ENCODE results near the gene LSM2.
"Not testable (repeated sequence)": the region's sequence is repeated elsewhere in the genome, so short reads cannot be mapped to it uniquely, and the experiment has no call there.

Gene LSM2

DNA sequence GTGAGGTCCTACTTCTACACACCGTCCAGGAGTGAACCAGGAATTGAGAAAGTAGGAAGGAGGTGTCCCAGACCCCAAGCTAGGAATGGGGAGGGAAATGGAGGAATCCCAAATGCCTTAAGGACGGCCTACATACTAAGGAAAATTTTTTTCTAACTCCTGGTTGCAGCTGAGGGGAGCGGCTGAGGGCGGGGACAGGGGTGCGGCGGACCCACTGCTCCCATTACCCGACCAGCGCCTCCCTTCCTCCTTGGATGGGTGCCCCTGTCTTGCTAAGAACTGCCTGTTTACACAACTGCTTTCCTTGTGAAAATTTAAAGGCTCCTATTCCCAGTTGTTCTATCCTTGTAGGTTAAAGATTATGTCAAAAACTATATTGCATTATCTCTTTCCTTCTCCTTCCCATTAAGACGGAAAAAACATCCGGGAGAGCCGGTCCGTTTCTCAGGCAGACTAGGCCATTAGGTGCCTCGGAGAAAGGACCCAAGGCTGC lies 20.1 kb upstream of the LSM2 start:
- no peak for DNase-seq

DNA sequence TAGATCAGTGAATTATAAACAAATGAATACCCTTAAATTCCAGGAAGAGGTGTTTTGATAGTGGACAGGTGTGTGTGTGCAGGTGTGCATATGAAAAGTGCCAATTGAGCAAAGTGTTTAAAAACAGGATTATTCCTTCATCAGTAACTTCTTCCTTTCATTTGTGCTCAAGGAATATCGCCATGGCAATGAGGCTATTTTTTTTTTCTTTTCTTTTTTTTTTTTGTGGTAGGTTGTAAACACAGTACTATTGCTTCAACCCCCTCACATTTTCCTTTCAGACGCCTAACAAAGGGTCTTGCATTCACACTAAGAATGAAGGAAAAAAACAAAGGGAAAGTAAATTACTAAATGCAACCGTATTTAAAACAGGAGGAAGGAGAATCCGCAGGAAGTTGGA lies 18.8 kb upstream of the LSM2 start:
- peak; percentile 69 for DNase-seq

DNA sequence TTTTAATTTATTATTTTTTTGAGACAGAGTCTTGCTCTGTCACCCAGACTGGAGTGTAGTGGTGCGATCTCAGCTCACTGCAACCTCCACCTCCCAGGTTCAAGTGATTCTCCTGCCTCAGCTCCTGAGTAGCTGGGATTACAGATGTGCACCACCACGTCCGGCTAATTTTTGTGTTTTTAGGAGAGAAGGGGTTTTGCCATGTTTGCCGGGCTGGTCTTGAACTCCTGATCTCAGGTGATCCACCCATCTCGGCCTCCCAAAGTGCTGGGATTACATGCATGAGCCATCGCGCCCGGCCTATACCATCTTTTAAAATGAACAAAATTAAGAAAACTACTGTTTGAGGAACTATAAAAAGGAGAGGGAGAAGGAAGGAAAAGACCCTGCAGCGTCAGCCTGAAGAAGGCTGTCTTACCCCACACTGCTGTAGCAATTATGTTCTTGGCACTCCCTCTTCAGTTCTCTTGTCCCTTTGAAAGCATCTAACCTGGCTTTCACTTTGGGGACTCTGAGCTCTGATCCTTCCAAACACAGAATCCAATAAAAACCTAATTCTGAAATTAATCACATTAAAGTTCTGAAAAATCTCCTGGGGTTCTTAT lies 16.9 kb upstream of the LSM2 start:
- not testable (repeated sequence) for DNase-seq

DNA sequence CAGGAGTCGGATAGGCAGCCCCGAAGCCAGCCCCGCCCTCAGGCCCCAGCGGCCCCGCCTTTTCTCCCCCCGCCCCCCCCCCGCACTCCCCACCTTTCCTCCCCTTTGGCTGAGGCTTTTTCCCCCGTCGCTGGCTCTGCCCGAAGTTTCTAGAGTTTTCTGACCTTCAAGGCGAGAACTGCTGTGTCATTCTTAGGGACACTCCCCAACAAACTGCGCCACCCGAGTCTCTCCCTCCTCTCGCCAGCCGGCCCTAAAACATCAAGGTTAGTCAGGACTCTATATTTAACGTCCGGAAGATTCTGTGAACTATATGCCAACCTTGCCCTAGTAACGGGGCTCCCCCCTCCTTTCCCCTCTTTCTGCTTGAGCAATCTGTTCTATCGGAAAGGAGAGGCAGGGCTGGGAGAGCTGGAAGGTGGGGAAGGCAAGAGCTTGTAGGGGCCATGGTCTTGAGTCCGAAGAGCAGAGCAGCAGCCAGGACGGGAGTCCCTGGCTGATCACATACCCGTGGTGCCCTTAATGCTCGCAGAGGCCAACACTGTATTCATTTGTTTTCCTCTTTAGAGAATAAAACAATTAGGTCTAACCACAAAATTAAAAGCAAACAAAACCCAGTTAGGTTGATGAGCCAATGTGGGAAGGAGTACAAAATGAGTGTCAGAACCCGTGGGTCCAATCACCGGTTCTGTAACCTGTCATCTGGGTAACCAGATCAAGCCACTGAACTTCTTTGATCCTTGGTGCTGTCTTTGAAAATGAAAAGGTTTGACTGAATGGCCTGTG lies 15.5 kb upstream of the LSM2 start:
- DNase-seq, result peak; percentile 80

DNA sequence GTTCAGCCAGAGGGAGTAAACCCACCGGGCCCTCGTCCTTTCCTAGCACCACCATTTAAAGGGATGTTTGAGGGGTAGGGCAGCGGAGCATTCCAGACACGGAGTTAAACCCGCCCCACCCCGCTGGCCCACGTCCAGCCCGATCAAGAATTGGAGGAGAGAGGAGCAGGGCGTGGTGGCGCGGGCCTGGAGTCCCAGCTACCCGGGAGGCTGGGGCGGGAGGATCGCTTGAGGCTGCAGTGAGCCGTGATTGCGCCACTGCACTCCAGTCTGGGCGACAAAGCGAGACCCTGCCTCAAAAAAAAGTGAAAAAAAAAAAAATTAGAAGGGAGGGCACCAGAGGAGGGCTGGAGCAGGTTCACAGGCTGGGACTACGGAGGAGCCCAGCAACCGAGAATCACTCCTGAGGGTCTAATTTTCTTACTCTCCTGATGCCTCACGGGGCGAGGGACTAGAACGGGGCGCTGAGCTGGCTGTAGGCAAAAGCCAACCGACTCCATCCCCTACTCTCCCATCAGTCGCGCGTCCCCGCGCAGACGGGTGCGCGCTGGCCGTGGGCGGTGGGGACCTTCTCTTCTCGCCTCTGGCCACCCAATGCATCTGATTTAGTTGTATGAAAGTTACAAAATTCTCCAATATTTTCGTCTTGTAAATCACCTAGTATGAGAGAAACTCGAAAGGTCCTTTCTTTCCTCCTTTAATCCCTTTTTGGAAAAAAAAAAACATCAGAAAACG lies 14.7 kb upstream of the LSM2 start:
- DNase-seq, result peak; percentile 84

DNA sequence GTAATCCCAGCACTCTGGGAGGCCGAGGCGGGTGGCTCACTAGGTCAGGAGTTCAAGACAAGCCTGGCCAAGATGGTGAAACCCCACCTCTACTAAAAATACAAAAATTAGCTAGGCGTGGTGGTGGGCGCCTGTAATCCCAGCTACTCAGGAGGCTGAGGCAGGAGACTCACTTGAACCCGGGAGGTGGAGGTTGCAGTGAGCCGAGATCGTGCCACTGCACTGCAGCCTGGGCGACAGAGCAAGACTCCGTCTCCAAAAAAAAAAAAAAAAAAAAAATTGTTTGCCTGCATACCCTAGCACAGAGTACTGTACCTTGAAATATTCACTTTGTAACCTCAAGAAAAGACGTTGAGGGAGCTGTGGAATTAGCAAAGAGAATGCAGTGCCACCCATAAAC lies 13.6 kb upstream of the LSM2 start:
- not testable (repeated sequence) for DNase-seq

DNA sequence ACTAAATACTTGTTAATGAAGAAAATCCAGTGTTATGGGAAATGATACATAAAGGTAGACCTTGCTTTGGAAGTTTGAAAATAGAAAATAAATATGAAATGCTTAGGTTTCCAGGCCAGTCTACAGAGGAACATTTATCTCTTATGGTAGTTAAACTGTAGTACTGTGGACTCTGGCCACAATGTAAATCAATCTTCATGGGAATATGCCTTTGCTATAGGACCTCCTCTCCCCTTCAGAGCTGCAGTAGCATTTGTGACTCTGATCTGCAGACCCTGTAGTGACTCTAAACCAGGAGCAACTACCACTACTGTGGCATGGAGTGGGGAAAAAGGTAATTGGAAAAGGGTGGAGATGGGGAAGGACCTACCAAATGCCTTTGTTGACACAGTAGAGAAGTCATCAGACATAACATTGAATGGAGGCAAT lies 13.1 kb upstream of the LSM2 start:
- no peak for DNase-seq

DNA sequence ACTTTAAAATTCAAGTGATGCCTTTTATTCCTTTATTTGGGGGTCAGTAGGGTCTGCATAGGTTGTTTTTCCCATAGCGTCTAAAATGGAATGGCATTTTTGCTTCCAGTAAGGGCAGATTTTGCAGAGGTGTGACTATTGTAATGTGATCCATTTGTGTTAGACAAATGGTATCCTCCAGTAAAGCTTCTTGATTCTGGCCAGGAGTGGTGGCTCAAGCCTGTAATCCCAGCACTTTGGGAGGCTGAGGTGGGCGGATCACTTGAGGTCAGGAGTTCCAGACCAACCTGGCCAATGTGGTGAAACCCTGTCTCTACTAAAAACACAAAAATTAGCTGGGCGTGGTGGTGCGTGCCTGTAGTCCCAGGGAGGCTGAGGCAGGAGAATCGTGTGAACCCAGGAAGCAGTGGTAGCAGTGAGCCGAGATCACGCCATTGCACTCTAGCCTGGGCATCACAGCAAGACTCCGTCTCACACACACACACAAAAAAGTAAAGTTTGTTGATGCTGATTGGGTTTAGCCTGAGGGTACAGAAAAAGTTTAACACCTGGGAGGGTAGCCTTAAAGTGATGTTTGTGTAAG lies 11.3 kb upstream of the LSM2 start:
- DNase-seq, result not testable (repeated sequence)

DNA sequence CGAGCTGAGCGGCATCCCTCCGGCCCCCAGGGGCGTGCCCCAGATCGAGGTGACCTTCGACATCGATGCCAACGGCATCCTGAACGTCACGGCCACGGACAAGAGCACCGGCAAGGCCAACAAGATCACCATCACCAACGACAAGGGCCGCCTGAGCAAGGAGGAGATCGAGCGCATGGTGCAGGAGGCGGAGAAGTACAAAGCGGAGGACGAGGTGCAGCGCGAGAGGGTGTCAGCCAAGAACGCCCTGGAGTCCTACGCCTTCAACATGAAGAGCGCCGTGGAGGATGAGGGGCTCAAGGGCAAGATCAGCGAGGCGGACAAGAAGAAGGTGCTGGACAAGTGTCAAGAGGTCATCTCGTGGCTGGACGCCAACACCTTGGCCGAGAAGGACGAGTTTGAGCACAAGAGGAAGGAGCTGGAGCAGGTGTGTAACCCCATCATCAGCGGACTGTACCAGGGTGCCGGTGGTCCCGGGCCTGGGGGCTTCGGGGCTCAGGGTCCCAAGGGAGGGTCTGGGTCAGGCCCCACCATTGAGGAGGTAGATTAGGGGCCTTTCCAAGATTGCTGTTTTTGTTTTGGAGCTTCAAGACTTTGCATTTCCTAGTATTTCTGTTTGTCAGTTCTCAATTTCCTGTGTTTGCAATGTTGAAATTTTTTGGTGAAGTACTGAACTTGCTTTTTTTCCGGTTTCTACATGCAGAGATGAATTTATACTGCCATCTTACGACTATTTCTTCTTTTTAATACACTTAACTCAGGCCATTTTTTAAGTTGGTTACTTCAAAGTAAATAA lies 10.6 kb upstream of the LSM2 start:
- not testable (repeated sequence) for DNase-seq

DNA sequence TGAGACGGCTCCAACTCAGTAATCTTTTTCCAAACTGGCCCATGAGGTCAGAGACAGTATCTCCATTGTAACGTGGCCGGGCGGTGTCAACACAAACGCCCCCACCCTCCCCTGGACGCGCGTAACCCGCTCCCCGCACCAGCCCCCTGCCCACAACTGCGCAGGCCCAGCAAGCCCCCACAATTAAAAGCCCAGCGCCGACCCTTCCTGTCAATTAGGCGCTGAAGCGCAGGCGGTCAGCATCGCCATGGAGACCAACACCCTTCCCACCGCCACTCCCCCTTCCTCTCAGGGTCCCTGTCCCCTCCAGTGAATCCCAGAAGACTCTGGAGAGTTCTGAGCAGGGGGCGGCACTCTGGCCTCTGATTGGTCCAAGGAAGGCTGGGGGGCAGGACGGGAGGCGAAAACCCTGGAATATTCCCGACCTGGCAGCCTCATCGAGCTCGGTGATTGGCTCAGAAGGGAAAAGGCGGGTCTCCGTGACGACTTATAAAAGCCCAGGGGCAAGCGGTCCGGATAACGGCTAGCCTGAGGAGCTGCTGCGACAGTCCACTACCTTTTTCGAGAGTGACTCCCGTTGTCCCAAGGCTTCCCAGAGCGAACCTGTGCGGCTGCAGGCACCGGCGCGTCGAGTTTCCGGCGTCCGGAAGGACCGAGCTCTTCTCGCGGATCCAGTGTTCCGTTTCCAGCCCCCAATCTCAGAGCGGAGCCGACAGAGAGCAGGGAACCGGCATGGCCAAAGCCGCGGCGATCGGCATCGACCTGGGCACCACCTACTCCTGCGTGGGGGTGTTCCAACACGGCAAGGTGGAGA lies 8.5 kb upstream of the LSM2 start, which contains the start of the genes HSPA1A and HSPA1L:
Gene HSPA1A, plus strand, starts transcription at position 519 of the 814 bp plus-strand sequence. Its CDS starts 214 bp downstream, at position 733.
Gene HSPA1L, minus strand, starts transcription at position 259 of the 814 bp plus-strand sequence. CDS start 3,311 bp downstream, outside the sequence.
- peak; percentile 97 for DNase-seq

DNA sequence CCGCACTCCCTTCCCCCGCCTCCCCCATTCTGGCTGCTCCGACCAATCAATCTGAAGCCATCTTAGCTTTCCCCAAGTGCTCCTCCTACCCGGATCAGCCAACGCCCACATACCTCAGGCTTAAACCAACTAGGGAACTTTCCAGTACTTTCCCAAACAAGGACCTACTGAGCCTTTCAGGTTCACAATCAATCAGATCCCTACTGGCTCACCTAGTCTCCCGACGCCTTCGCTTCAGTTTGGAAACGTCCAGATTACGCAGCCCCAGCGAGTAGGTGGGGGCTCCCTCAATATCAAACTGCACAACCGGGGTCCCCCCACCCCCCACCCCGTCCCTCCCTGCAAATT lies 7.9 kb upstream of the LSM2 start:
- DNase-seq, result peak; percentile 97

DNA sequence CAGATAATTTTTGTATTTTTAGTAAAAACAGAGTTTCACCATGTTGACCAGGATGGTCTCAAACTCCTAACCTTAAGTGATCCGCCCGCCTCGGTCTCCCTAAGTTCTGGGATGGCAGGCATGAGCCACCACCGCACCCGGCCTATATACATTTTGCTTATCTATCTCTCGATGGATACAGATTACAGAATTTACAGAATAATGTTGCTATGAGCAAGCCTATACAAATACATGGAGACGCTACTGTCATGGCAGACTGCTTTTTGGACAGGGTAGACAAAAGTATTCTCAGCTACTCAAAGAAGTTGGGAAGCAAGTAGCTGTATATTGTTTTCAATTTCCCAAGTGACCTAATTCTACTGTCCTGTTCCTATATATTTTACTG lies 6.7 kb upstream of the LSM2 start:
- DNase-seq, result no peak

DNA sequence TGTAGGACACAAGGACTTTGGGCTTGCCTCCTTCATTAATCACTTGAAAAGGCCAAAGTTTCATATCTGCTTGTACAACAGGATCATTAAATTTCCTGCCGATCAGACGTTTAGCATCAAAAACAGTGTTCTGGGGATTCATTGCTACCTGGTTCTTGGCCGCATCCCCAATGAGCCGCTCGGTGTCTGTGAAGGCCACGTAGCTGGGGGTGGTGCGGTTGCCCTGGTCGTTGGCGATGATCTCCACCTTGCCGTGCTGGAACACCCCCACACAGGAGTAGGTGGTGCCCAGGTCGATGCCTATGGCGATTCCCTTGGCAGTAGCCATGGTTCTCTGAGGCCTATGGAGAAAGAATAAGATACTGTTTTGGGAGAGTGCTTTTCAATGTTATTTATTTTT lies 4.9 kb upstream of the LSM2 start:
- DNase-seq, result no peak

DNA sequence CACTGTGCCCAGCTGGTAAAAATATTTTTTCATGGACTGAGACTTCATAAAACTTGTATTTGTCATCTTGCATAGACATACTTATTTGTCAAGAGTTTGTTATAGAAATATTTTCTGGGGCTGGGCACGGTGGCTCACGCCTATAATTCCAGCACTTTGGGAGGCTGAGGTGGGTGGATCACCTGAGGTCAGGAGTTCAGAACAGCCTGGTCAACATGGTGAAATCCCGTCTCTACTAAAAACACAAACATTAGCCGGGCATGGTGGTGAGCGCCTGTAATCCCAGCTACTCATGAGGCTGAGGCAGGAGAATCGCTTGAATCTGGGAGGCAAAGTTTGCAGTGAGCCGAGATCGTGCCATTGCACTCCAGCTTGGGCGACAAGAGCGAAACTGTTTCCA lies 1.8 kb upstream of the LSM2 start:
- DNase-seq, result not testable (repeated sequence)

DNA sequence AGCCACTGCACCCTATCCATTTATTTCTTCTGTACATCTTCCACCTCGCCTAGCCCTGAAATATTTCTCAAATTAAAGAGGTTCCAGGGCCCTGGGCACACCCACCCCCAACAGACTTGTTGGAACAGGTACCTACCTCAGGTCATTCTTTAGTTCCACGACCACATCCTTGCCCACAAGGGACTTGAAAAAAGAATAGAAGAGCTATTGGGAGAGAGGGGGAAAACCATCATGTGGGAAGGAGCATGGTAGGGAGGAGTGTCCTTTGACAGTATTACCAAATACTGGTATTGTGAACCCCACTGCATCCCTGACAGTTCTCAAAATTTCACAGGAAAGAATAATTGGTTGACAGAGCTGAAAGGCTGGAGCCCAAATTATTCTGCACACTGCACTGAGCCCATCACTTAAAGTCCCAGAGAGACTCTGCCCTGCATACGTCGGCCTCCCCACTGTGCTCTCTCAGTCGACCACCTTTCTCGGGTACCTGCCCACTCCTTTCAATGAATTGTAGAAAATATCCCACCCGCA lies 762 bp downstream of the LSM2 start:
- DNase-seq, result no peak

DNA sequence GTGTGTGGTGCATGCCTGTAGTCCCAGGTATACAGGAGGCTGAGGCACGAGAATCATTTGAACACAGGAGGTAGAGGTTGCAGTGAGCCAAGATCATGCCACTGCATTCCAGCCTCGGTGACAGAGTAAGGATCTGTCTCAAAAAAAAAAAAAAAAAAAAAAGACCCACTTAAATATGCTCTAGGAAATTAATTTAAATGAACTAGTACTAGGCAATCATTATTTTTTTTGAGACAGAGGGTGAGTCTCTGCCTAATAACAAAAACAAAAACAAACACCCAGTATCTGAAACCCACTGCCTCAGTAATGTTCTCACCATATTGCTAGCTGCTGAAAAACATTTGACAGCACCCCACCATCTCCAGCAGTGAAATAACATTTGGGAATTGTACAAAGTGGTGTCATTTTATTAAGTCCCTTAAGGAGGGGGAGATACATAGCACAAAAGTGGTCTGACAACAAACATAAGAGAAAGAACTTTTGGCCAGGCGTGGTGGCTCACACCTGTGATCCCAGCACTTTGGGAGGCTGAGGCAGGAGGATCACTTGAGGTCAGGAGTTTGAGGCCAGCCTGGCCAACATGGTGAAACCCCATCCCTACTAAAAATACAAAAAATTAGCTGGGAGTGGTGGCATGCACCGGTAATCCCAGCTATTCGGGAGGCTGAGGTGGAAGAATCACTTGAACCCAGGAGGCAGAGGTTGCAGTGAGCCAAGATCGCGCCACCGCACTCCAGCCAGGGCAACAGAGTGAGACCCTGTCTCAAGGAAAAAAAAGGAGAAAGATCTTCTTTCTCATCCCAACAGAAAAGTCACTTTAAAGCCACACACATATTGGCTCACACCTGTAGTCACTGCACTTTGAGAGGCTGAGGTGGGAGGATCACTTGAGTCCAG lies 5.5 kb downstream of the LSM2 start:
- DNase-seq, result not testable (repeated sequence)

DNA sequence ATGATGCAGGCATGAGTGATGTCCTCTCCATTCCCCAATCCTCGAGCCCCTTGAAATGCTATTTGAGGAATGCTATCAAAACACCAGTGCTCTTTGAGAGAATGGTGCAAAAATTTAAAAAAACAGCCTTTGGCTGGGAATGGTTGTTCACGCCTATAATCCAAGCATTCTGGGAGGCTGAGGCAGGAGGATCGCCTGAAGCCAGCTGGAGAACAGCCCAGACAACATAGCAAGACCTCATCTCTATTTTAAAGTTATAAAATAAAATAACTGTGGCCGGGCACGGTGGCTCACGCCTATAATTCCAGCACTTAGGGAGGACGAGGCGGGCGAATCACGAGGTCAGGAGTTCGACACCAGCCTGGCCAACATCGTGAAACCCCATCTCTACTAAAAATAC lies 7.0 kb downstream of the LSM2 start:
- DNase-seq, result no peak

DNA sequence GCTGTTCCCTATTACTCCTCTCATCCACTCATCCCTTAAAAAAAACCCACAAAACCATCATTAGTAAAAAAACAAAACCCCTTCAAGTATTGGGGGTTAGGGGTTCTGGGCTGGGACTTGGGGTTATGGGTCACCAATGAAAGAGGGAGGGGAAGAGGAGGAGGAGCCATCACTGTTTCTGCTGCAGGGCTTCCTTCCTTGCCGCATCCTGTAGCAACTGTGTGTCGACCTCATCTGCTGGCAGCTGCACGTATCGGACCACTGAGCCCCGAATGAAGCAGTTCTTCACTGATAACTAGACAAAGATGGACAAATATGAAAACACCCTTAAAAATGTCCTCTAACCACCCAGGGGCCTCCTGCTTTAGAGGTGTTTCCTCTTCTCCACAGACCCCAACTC lies 9.2 kb downstream of the LSM2 start:
- no peak for DNase-seq

DNA sequence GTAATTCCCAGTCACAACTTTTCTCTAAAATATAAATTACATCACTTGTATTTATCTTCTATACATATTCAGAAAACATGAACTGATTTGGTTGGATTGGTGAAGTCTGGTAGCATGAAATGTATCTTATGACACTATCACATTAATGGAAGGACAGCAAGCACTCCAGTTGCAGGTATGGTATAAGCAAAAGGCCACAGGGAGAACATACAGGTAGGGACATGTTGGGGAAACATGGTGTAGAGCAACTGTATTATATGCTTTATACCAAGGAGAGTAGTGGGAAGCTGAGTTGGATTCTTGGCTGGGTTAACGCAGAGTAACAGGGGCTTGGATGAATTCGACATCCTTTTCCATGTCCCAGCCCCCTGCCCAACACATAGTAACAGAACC lies 9.8 kb downstream of the LSM2 start:
- no peak for DNase-seq
